Measurements from ENCODE around the gene AGO1.
"Not testable (repeated sequence)": the region's sequence is repeated elsewhere in the genome, so short reads cannot be mapped to it uniquely, and the experiment has no call there.

Gene AGO1

GRCh38 chr1:35972631-35973030, 89.6 kb downstream of the AGO1 start:
- not testable (repeated sequence) for DNase-seq (ENCODE audit: low read depth, low spot score)

- DNase-seq (ENCODE audit: low read depth, low spot score): no peak
These were observed 97.1 kb downstream of the AGO1 start for GRCh38 chr1:35980090-35980489.
